Measurements from ENCODE around the gene APOA1. TPM values are rescaled to one million over a fixed set of nuclear protein-coding genes. Genes with fewer than 3 reads are reported as not detected.

APOA1 gene
- not detected for total RNA-seq (ENCODE audit: insufficient read depth, low replicate concordance)

- DNase-seq (ENCODE audit: low spot score): peak; percentile 32
Observed at GRCh38 chr11:116837231-116838091, at the start of gene APOA1. Gene APOA1 (minus strand): TSS chr11:116837622. CDS start chr11:116837387, 235 bp downstream.

DNA sequence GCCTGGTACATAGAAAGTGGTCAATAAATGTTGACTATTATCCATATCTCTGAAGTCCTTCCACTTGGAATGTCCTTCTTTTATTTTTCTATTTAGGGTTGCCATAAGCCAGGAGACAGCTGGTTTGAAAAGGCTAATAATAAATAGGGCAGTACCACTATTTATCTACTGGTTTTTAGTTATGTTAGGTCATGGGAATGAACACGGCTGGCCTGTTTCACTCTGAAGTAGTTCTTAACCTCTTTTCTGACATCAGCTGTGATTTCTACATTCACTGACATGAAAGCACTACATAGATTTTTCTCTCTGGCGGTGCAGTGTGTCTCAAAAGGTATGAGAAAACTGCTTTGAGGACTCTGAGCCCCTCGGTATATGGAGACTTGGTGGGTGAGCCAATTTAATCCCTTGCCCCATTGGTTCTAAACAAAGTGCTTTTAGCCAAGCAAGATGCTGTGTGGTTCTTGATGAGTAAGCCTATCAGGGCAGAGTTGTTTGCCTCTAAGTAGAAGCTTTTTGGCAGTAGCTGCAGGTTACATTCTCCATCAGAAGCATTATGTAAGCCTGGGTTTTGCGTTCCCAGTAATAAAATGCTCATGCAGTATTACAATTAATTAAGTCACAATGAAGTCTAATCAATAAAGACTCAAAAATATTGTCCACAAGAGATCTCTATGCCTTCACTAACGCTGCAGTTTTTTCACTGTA lies 48.7 kb upstream of the APOA1 start:
- DNase-seq (ENCODE audit: low spot score): no peak

GRCh38 chr11:116882386-116882785 lies 45.0 kb upstream of the APOA1 start:
- DNase-seq (ENCODE audit: low spot score): no peak

- DNase-seq (ENCODE audit: low spot score): no peak
Observed at GRCh38 chr11:116881143-116881542, 43.7 kb upstream of the APOA1 start.

- peak; percentile 84 for DNase-seq (ENCODE audit: low spot score)
Observed at GRCh38 chr11:116879800-116880625, 42.6 kb upstream of the APOA1 start.

DNA sequence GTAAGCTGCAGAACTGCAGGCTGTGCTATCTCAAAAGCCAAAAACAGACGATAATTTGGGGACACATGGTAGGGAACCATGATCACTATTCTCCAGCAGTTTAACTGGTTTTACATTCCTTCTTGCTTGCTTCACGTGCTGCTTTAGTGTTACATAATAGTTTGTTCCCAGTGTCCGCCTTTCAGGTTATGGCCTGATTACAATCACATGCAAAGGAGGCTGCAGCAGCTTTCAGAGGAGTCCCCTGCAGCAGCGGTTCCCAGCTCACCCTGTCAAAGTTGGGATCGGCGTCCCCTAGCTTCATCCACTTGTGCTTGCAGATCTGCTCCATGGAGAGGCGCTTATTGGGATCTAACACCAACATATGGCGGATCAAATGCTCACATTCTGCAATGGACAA lies 39.2 kb upstream of the APOA1 start:
- DNase-seq (ENCODE audit: low spot score): no peak

DNA sequence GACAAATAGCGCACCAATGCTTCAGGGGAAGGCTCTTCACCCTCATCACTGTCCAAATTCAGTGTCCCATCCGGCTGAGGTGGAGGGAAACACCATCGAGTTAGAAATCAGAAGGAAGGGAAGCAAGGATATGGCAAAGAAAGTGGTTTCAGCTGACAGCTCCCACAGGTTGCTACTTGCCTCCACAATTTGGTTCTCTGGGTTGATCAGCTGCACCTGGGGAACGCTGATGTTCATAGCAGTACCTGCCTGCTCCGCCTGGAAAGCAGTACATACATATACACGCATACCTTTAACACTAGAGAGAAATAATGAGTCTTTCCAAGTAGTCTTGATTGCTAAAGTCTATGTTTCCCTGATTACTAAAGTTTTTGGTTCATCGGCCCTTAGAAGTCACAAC lies 37.8 kb upstream of the APOA1 start:
- no peak for DNase-seq (ENCODE audit: low spot score)

GRCh38 chr11:116874251-116874650 lies 36.8 kb upstream of the APOA1 start:
- DNase-seq (ENCODE audit: low spot score): peak; percentile 68

DNA sequence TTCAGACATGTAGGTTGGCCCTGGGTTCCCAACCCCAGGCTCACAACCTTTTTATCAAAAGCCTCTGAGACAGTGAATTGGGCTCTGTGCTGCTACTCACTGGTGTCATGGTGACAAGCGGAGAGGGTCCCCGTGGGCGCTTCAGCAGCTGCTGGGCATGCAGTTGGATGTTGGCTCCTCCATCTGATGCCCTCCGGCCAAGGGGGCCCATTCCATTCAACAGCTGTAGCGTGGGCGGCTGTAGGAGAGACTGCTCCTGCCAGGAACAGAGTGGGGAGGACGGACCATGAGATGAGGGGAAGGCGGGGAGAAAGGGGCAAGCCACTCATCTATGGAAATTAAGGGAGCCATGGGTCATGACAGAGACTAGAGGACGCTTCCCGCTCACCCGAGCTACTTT lies 36.0 kb upstream of the APOA1 start:
- no peak for DNase-seq (ENCODE audit: low spot score)

DNA sequence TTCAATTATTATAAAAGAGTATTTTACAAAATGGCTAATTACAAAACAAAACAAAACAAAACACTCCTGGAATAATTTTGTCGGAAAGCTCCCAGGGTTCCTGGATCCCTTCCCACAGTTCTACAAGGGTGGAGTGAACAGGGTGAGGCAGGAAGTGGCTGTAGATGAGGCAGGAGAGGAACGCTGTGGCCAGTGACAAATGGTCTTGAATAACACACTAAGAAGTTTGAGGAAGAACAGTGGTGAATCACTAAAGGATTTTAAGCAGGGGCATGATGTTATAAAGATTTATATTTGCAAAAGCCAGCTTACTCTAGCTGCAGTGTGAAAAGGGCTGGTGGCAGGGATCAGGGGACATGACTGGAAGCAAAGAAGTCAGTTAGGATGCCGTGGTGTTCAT lies 33.8 kb upstream of the APOA1 start:
- peak; percentile 8 for DNase-seq (ENCODE audit: low spot score)

- DNase-seq (ENCODE audit: low spot score): no peak
Observed at GRCh38 chr11:116870054-116870453, 32.6 kb upstream of the APOA1 start.

- no peak for DNase-seq (ENCODE audit: low spot score)
Observed at GRCh38 chr11:116869610-116870009, 32.2 kb upstream of the APOA1 start.

DNA sequence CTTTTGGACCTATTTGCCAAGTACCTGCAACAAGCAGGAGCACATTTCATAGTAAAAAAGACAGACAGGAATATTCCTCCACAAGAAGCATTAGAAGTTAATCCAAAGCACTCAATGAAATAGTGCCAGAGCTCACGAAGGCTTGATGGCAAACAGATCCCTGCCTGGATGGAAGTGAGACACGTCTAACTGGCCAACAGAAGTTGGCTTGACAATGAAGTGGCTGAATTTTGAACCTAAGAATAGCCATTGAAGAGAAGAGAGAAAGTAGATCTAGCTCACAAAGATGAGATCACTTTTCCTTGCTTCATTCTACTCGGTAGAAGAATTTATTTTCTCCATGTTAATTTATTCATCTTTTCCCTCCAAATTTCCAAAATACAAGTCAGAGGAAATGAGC lies 30.6 kb upstream of the APOA1 start:
- no peak for DNase-seq (ENCODE audit: low spot score)

- no peak for DNase-seq (ENCODE audit: low spot score)
Observed at GRCh38 chr11:116867619-116868018, 30.2 kb upstream of the APOA1 start.

DNA sequence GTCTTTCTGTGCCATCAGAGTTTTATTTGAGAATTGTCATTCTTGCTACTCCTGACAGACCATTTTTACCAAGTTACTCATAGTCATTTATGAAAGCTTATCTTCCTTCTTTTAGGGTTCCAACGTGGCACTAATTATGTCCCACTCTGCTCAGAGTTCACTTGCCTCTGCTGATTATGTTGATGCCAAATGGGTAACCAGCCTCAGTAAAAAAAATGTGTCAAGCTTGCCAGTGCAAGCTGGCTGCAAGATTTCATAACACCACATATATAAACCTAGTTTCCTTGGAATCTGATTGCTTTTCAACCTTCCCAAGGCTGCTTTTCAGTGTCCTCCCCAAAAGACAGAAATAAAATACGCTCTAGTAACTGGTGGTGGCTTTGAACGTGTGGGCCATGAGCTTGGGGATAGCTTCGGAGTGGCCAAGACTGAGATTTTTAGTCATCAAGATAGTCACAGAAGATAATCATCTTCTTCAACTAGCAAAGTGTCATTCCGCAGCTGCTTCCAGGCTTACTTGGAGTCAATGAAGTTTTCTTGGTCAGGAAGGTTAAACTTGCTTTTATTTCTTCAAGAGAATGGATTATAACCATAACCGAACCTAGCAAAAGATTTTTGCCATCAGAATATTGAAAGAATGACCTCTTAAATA lies 29.5 kb upstream of the APOA1 start:
- DNase-seq (ENCODE audit: low spot score): no peak

DNA sequence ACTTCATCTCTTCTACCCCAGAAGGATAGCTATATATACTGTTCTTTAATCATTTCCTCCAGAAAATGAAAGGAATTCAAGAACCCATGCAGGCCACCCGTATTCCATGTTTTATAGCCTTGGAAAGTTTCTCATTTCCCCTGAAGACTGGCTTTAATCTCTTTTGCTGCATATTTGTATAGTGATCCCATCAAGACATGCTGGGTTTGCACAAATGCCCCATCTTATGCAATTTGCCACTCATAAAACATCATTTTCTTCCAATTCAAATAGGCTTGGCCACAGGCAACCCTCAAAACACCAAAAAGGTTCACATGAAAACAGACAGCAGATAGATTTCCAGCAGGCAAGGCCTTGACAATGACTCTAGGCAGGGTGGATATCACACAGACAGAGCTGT lies 28.3 kb upstream of the APOA1 start:
- peak; percentile 32 for DNase-seq (ENCODE audit: low spot score)

- DNase-seq (ENCODE audit: low spot score): no peak
Observed at GRCh38 chr11:116864531-116864930, 27.1 kb upstream of the APOA1 start.

GRCh38 chr11:116862951-116863350 lies 25.5 kb upstream of the APOA1 start:
- DNase-seq (ENCODE audit: low spot score): no peak

DNA sequence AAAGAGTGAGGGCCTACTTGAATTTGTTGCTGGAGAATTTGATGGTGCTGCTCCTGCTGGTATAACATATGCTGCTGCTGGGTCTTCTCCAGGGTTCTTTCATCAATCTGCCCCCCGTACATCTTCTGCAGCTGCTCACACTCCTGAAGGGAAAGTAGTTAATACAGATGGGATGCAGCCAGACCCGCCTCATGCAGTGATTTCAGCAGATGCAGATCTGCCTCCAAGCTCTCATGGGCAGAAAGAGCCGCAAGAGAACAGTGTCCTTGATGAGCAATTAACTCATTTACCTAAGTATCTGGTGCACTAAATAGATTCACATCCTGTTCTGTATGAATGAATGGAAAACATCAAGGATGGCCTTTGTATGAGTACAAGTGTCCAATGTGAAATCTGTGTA lies 24.8 kb upstream of the APOA1 start:
- no peak for DNase-seq (ENCODE audit: low spot score)

- DNase-seq (ENCODE audit: low spot score): no peak
Observed at GRCh38 chr11:116861539-116861938, 24.1 kb upstream of the APOA1 start.

DNA sequence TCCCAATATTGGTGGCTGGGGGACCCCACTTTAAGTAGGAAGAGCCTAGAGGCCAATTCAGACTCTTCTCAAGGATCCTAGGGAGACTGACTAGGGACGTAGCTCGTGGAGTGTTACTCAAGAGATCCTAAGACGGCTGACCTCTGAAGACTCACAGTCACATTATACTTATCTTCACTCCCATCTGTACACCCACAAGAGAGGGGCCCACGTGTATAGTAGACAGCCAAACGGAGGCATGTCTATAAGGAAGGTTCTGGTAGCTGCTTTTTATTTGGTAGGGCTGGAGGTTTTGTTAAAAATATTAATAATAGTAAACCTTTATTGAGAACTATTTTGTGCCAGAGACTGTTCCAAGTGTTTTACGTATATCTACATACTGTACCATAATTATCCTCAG lies 22.9 kb upstream of the APOA1 start:
- no peak for DNase-seq (ENCODE audit: low spot score)

- DNase-seq (ENCODE audit: low spot score): no peak
Observed at GRCh38 chr11:116859175-116859574, 21.8 kb upstream of the APOA1 start.
